ENCODE data around the gene DNM2. TPM values are rescaled to one million over a fixed set of nuclear protein-coding genes. Genes with fewer than 3 reads are reported as not detected.

The DNM2 gene
- polyA plus RNA-seq, 1 donor from 2014 or later = 109 TPM

GRCh38 chr19:10878253-10878652, 160.4 kb downstream of the DNM2 start:
- Mint-ChIP-seq H3K27me3 (no peaks in the 10 kb centered on the region), H3K4me1 (peaks cover 23 to 29% (median 24%) of the 10 kb centered on the region in 3 donors), H3K36me3 (peaks cover 4% of the 10 kb centered on the region), H3K4me3 (peak overlapping the region; percentile 56 to 90 (median 81)), H3K27ac (peak overlapping the region; percentile 86 to 90 (median 88)), H3K9me3 (no peaks in the 10 kb centered on the region)

Other genes with a start within 250 kb of the DNM2 start
- 32.9 TPM for gene KEAP1, start 214.7 kb upstream of the DNM2 start, polyA plus RNA-seq
- gene S1PR5, start 200.6 kb upstream of the DNM2 start, polyA plus RNA-seq = 5.1 TPM
- 21.0 TPM for gene ATG4D, start 174.2 kb upstream of the DNM2 start, polyA plus RNA-seq
- 35.6 TPM for gene KRI1, start 152.1 kb upstream of the DNM2 start, polyA plus RNA-seq
- 193 TPM for gene CDKN2D, start 149.1 kb upstream of the DNM2 start, polyA plus RNA-seq
- gene AP1M2, start 130.8 kb upstream of the DNM2 start, polyA plus RNA-seq = not detected
- 332 TPM for gene SLC44A2, start 92.5 kb upstream of the DNM2 start, polyA plus RNA-seq
- gene ILF3, start 63.7 kb upstream of the DNM2 start, polyA plus RNA-seq = 106 TPM
- gene QTRT1, start 16.6 kb upstream of the DNM2 start, polyA plus RNA-seq = 53.5 TPM
- 26.9 TPM for gene TMED1, start 118.1 kb downstream of the DNM2 start, polyA plus RNA-seq
- gene C19orf38, start 130.3 kb downstream of the DNM2 start, polyA plus RNA-seq = 6.5 TPM
- 1.4 TPM for gene CARM1, start 153.5 kb downstream of the DNM2 start, polyA plus RNA-seq
- 10.2 TPM for gene YIPF2, start 210.6 kb downstream of the DNM2 start, polyA plus RNA-seq
- 31.1 TPM for gene TIMM29, start 210.7 kb downstream of the DNM2 start, polyA plus RNA-seq
- 18.5 TPM for gene SMARCA4, start 243.0 kb downstream of the DNM2 start, polyA plus RNA-seq